ENCODE measurements around the gene HOXA6. TPM values are rescaled to one million over a fixed set of nuclear protein-coding genes. Genes with fewer than 3 reads are reported as not detected.

Gene HOXA6
- total RNA-seq, 1 experiment from 2014 or later = 0.65 TPM

DNA sequence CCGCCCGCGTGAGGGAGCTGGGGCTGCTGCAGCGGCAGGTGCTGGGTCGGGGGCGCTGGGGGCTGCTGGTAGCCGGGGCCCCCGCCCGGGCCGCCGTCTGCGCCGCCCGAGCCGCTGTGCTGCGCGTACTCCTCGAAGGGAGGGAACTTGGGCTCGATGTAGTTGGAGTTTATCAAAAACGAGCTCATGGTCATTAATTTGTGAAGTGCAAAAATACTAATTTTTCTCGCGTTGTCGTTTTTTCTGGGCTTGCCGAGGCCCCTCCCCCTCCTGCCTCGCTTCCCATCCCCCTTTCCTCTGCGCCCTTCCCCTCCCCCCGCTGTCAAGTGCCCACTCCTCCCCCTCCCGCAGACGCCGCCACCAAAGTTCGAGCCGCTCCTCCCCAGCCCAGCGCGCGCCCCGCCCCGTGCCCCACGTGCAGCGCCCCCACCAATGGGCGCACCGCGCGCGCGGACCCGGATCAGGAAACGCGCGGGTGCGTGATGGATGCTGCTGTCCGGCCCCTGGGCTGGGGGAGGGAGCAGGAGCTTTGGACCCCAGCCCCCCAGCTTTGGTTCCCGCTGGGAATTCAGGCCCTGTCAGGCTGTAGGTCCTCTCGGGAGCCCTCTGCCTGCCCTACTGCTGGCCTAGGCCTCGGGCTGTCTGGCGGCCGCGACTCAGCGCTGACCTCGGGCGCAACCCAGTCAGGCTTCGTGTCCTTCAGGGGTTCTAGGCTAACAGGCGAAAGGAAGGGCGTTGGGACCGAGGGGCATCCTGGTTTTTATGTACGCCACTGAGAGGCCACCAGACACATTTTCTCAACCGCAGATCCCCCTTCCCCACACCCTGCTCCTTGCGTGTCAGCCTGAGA is 16.8 kb downstream of the HOXA6 start, which contains the start of gene HOXA4:
TSS of gene HOXA4 (minus strand) at position 218 of the 850 bp plus-strand sequence. CDS start at position 194, 24 bp downstream.
- Histone ChIP-seq H2AFZ (no peak within 1 kb of the TSS), H3K4me2 (no peak within 1 kb of the TSS), H3K4me3 (no peak within 1 kb of the TSS), H3K9me3 (ENCODE audit: insufficient read depth, low read depth) (no peaks in the 10 kb centered on the region), H4K20me1 (ENCODE audit: insufficient read depth) (no peaks in the 10 kb centered on the region), H3K27me3 (ENCODE audit: insufficient read depth, low read depth) (no peaks in the 10 kb centered on the region), H3K36me3 (ENCODE audit: low read depth) (no peaks in the 10 kb centered on the region), H3F3A (ENCODE audit: insufficient read depth, low read depth) (peaks cover 23% of the 10 kb centered on the region), H3K9me2 (ENCODE audit: insufficient read depth) (no peaks in the 10 kb centered on the region), H3K79me2 (ENCODE audit: low read depth) (no peaks in the 10 kb centered on the region), H3K4me1 (replicated peaks; ENCODE audit: insufficient read depth) (peaks cover 34% of the 10 kb centered on the region), H3K27ac (no peak within 1 kb of the TSS)
- intact Hi-C loops (cut with micrococcal nuclease; ENCODE audit: unreplicated experiment) = no loop called here
- no peak for DNase-seq
- POLR2A ChIA-PET (ENCODE audit: unreplicated experiment) = no interaction called here
- TF ChIP-seq EZH2 (IDR thresholded peaks at IDR 0.05; ENCODE audit: low read depth) = no peak
- TF ChIP-seq, protein P1, sequence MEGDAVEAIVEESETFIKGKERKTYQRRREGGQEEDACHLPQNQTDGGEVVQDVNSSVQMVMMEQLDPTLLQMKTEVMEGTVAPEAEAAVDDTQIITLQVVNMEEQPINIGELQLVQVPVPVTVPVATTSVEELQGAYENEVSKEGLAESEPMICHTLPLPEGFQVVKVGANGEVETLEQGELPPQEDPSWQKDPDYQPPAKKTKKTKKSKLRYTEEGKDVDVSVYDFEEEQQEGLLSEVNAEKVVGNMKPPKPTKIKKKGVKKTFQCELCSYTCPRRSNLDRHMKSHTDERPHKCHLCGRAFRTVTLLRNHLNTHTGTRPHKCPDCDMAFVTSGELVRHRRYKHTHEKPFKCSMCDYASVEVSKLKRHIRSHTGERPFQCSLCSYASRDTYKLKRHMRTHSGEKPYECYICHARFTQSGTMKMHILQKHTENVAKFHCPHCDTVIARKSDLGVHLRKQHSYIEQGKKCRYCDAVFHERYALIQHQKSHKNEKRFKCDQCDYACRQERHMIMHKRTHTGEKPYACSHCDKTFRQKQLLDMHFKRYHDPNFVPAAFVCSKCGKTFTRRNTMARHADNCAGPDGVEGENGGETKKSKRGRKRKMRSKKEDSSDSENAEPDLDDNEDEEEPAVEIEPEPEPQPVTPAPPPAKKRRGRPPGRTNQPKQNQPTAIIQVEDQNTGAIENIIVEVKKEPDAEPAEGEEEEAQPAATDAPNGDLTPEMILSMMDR (conservative IDR thresholded peaks at IDR 0.05) = no peak
- no TSS peak for BruUV-seq (replicated peaks)
- CTCF ChIA-PET = interaction anchor here (0.8 kb wide), 1 partner anchor 277 kb away, joined by 4 read pairs; no protein-coding TSS in a partner anchor

DNA sequence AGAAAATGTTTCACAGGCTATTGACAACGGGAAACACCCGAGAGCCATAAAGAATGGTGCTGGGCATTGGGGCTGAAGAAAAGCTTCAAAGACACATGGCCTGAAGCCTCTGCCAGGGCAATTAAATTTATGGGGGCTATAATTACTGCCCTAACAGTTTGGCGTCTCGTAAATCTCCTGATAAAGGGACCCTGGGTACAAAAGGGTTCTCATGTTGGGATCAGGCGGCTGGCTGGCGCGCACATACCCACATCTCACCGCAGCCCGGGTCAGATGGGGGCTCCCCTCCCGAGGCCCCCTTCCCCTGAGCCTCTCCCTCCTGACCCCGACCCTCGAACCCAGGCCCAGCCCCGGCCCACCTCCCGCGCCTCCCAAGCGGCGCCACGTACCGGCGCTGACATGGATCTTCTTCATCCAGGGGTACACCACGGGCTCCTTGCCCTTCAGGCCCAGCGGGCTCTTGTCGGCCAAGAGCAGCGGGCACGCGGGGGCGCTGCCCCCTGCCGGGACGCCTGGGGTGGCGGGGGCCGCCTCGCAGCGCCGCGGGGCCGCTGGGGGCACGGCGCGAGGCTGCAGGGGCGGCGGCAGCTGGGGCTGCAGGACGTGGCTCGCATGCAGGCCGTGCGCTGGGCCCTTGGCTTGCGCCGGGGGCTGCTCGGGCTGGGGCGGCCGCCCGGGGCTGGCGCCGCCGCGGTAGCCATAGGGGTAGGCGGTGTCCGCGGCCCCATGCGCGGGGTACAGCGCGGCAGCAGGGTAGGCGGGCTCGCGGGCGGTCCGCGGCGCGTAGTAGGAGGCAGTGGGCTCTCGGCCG is 17.6 kb downstream of the HOXA6 start:
- no peaks in the 10 kb centered on the region for H3K27me3 ChIP-seq (ENCODE audit: insufficient read depth, low read depth)
- H3K4me3 ChIP-seq = no peak overlapping the region
- DNase-seq = no peak
- ChIA-PET CTCF (no interaction called here), POLR2A (ENCODE audit: unreplicated experiment) (no interaction called here)
- peaks cover 25% of the 10 kb centered on the region for H3K4me1 ChIP-seq (replicated peaks; ENCODE audit: insufficient read depth)
- H3K9me3 ChIP-seq (ENCODE audit: insufficient read depth, low read depth) = no peaks in the 10 kb centered on the region
- no peak overlapping the region for H3K4me2 ChIP-seq
- no peaks in the 10 kb centered on the region for H4K20me1 ChIP-seq (ENCODE audit: insufficient read depth)
- H3K36me3 ChIP-seq (ENCODE audit: low read depth) = no peaks in the 10 kb centered on the region
- H2AFZ ChIP-seq = no peak overlapping the region
- H3K79me2 ChIP-seq (ENCODE audit: low read depth) = no peaks in the 10 kb centered on the region
- no peaks in the 10 kb centered on the region for H3K9me2 ChIP-seq (ENCODE audit: insufficient read depth)
- no TSS peak for BruUV-seq (replicated peaks)
- H3K27ac ChIP-seq = no peak overlapping the region
- TF ChIP-seq, protein P1 (conservative IDR thresholded peaks at IDR 0.05) = no peak
- TF ChIP-seq EZH2 (IDR thresholded peaks at IDR 0.05; ENCODE audit: low read depth) = no peak
- H3F3A ChIP-seq (ENCODE audit: insufficient read depth, low read depth) = peaks cover 16% of the 10 kb centered on the region
- intact Hi-C loops (cut with micrococcal nuclease; ENCODE audit: unreplicated experiment) = no loop called here

DNA sequence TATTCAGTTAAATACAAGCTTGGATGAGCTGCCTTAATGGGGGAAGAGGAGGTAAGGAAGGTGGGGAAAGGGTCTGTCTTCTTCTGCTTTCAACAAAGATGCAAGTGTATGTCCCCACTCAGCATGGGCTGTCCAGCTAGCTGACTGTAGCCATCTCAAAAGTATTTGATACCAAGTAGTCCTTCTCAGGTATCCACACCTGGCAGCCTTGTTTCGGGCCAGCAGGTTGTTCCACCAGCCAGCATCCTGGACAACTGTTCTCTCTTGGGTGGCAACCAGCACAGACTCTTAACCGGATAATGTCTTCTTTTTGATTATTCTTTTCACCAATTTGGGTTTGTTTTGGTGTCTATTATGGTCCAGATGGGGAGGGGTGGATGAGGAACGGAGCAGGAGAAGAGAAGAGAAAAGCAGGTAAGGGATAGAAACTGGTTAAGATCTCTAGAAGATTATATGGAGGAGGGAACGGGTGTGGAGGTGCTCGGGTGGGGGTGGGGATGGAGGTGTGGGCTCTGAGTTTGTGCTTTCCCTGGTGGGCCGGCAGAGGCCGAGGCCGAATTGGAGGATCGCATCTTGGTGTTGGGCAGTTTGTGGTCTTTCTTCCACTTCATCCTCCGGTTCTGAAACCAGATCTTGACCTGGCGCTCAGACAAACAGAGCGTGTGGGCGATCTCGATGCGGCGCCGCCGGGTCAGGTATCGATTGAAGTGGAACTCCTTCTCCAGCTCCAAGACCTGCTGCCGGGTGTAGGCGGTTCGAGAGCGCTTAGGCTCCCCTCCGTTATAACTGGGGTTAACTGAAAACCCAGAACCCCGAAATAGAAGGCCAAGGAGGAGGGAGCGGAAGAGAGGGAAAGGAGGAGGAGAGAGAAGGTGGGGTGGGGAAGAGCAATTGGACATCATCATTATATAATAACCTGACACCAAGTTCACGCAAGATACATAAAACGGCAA is 18.5 kb downstream of the HOXA6 start:
- CTCF ChIA-PET = interaction anchor here (0.6 kb wide), 1 partner anchor 447 kb away, joined by 3 read pairs; no protein-coding TSS in a partner anchor
- Histone ChIP-seq H3K27me3 (ENCODE audit: insufficient read depth, low read depth) (no peaks in the 10 kb centered on the region), H3K9me2 (ENCODE audit: insufficient read depth) (no peaks in the 10 kb centered on the region), H3K9me3 (ENCODE audit: insufficient read depth, low read depth) (no peaks in the 10 kb centered on the region), H3K4me1 (replicated peaks; ENCODE audit: insufficient read depth) (peaks cover 17% of the 10 kb centered on the region), H3K27ac (no peak overlapping the region), H3K4me2 (no peak overlapping the region), H3K4me3 (no peak overlapping the region), H3K36me3 (ENCODE audit: low read depth) (no peaks in the 10 kb centered on the region), H3F3A (ENCODE audit: insufficient read depth, low read depth) (peaks cover 8% of the 10 kb centered on the region; the same call in 1 of the 2 replicates), H4K20me1 (ENCODE audit: insufficient read depth) (no peaks in the 10 kb centered on the region), H2AFZ (no peak overlapping the region), H3K79me2 (ENCODE audit: low read depth) (no peaks in the 10 kb centered on the region)
- DNase-seq = no peak
- BruUV-seq (replicated peaks) = no TSS peak
- POLR2A ChIA-PET (ENCODE audit: unreplicated experiment) = no interaction called here
- no peak for TF ChIP-seq EZH2 (IDR thresholded peaks at IDR 0.05; ENCODE audit: low read depth)
- intact Hi-C loops (cut with micrococcal nuclease; ENCODE audit: unreplicated experiment) = no loop called here
